ENCODE data around the gene PDP2.

Gene PDP2

DNA sequence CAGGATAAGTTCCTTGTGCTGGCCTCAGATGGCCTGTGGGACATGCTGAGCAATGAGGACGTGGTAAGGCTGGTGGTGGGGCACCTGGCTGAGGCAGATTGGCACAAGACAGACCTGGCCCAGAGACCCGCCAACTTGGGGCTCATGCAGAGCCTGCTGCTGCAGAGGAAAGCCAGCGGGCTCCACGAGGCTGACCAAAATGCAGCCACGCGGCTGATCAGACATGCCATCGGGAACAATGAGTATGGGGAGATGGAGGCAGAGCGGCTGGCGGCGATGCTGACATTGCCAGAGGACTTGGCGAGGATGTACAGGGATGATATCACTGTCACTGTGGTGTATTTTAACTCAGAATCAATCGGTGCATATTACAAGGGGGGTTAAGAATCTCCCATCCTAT is 5.2 kb downstream of the PDP2 start:
- peaks cover 26% of the 10 kb centered on the region for H3K36me3 ChIP-seq (ENCODE audit: insufficient read depth, insufficient read length, low read length)

DNA sequence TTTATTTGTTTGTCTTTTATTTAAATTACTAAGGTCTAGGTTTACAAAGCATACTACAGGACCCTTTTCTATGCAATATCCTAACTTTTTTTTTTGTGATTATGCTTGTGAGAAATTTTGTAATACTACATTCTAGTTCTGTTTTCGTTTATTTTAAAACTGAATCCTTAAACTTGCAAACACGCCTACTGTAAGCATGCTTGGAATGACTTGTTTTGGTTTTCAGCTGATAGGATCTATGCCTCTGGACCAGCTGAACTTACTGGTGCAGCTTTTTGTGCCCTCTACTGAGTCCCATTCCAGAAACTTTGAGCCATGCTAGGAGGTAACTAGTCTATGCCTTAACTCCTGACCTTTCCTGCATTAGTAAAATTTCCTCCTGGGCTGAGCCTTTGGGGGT is 6.0 kb downstream of the PDP2 start:
- Histone ChIP-seq H3K4me3 (ENCODE audit: insufficient read length, low read depth) (no peak overlapping the region), H3K9ac (ENCODE audit: insufficient read length, low read depth) (no peak overlapping the region), H3K9me3 (ENCODE audit: insufficient read depth, low read length) (no peaks in the 10 kb centered on the region), H3K27me3 (ENCODE audit: insufficient read depth, insufficient read length) (no peaks in the 10 kb centered on the region), H3K4me1 (ENCODE audit: insufficient read depth, insufficient read length) (peaks cover 4% of the 10 kb centered on the region), H3K36me3 (ENCODE audit: insufficient read depth, insufficient read length, low read length) (peaks cover 28% of the 10 kb centered on the region)
- no peak for DNase-seq (ENCODE audit: low read depth, low spot score)
- TF ChIP-seq YY1 (IDR thresholded peaks at IDR 0.05; ENCODE audit: insufficient read depth, insufficient read length) (no peak), ZNF274 (IDR thresholded peaks at IDR 0.05; ENCODE audit: low read depth, low read length) (no peak), SUZ12 (IDR thresholded peaks at IDR 0.05; ENCODE audit: extremely low read depth, insufficient read depth, insufficient read length) (no peak)

More for the DNA sequence above, 5.2 kb downstream of the PDP2 start:
- Histone ChIP-seq H3K9ac (ENCODE audit: insufficient read length, low read depth) (no peak overlapping the region), H3K27me3 (ENCODE audit: insufficient read depth, insufficient read length) (no peaks in the 10 kb centered on the region), H3K9me3 (ENCODE audit: insufficient read depth, low read length) (no peaks in the 10 kb centered on the region), H3K4me1 (ENCODE audit: insufficient read depth, insufficient read length) (peaks cover 4% of the 10 kb centered on the region), H3K4me3 (ENCODE audit: insufficient read length, low read depth) (no peak overlapping the region)
- no peak for DNase-seq (ENCODE audit: low read depth, low spot score)
- TF ChIP-seq SUZ12 (IDR thresholded peaks at IDR 0.05; ENCODE audit: extremely low read depth, insufficient read depth, insufficient read length) (no peak), YY1 (IDR thresholded peaks at IDR 0.05; ENCODE audit: insufficient read depth, insufficient read length) (no peak), ZNF274 (IDR thresholded peaks at IDR 0.05; ENCODE audit: low read depth, low read length) (no peak)

DNA sequence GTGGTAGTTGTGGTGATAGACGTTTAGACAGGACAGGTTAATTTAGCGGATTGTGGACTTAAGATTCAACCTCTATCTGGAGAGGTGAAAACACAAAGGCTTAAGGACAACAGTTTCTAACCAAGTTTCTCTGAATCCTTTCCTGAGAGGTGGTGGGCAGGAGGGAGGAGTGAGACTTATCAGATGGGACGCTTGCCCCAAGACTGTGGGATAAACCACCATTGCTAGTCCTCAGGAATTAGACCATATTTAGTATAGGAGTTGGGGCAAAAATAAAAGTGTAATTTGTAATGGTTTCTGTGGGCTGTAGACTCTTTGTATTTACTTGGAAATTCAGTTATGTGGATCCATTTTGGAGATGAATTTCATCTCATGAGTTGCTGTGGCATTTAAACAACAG is 6.6 kb downstream of the PDP2 start:
- Histone ChIP-seq H3K9ac (ENCODE audit: insufficient read length, low read depth) (no peak overlapping the region), H3K9me3 (ENCODE audit: insufficient read depth, low read length) (no peaks in the 10 kb centered on the region), H3K36me3 (ENCODE audit: insufficient read depth, insufficient read length, low read length) (peaks cover 30% of the 10 kb centered on the region), H3K4me1 (ENCODE audit: insufficient read depth, insufficient read length) (peaks cover 4% of the 10 kb centered on the region), H3K4me3 (ENCODE audit: insufficient read length, low read depth) (no peak overlapping the region), H3K27me3 (ENCODE audit: insufficient read depth, insufficient read length) (no peaks in the 10 kb centered on the region)
- no peak for DNase-seq (ENCODE audit: low read depth, low spot score)
- no peak for TF ChIP-seq YY1 (IDR thresholded peaks at IDR 0.05; ENCODE audit: insufficient read depth, insufficient read length)
- TF ChIP-seq SUZ12 (IDR thresholded peaks at IDR 0.05; ENCODE audit: extremely low read depth, insufficient read depth, insufficient read length): no peak
- no peak for TF ChIP-seq ZNF274 (IDR thresholded peaks at IDR 0.05; ENCODE audit: low read depth, low read length)

DNA sequence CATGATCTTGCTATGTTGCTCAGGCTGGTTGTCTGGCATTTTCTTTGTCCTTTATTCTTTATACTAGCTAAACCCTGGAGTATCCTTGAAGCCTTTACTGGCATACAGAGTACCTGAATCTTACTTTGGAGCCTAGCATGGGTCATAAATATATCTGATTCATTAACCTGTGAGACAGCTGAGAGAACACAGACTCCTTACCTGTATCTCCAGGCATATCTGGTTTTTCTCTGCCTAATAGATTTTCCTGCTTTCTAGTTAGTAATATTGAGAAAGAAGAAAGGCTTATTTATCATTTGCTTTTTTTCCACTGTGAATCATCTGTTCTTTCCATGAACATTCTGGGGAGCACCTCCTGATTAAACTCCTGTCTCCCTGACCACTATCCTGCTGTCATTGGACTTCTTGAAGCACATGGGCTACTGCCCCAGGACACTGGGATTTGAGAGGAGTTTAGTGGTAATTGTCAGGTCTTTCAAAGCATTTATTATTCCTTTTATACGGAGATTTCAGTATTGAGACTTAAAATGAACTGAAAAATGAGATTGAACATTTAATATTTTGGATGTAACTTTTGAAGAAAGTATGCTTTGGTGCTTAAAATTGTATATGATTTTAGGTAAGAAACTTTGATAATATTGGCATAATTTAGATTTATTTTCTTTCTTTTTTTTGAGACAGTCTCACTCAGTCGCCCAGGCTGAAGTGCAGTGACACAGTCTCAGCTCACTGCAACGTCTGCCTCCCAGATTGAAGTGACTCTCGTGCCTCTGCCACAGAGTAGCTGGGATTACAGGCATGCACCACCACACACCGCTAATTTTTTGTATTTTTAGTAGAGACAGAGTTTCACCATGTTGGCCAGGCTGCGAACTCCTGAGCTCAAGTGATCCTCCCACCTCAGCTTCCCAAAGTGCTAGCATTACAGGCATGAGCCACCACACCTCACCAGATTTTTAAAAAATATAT is 8.6 kb downstream of the PDP2 start:
- no peaks in the 10 kb centered on the region for H3K9me3 ChIP-seq (ENCODE audit: insufficient read depth, low read length)
- H3K4me3 ChIP-seq (ENCODE audit: insufficient read length, low read depth): no peak overlapping the region
- H3K4me1 ChIP-seq (ENCODE audit: insufficient read depth, insufficient read length): peaks cover 4% of the 10 kb centered on the region
- DNase-seq (ENCODE audit: low read depth, low spot score): no peak
- no peaks in the 10 kb centered on the region for H3K27me3 ChIP-seq (ENCODE audit: insufficient read depth, insufficient read length)
- no peak overlapping the region for H3K9ac ChIP-seq (ENCODE audit: insufficient read length, low read depth)
- no peak for TF ChIP-seq SUZ12 (IDR thresholded peaks at IDR 0.05; ENCODE audit: extremely low read depth, insufficient read depth, insufficient read length)
- TF ChIP-seq ZNF274 (IDR thresholded peaks at IDR 0.05; ENCODE audit: low read depth, low read length): no peak
- TF ChIP-seq YY1 (IDR thresholded peaks at IDR 0.05; ENCODE audit: insufficient read depth, insufficient read length): no peak
- peaks cover 27% of the 10 kb centered on the region for H3K36me3 ChIP-seq (ENCODE audit: insufficient read depth, insufficient read length, low read length)

DNA sequence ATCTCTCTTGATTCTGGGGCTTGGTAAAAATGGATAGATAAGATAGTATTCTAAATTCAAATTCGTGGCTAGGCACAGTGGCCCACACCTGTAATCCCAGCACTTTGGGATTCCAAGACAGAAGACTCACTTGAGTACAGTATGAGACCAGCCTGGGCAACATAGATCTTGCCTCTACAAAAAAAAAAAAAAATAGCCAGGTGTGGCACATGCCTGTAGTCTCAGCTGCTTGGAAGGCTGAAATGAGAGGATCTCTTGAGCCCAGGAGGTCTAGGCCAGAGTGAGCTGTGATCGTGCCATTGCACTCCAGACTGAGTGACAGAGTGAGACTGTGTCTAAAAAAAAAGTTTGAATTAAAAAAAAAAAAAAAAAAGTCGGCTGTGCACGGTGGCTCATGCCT is 9.3 kb downstream of the PDP2 start:
- Histone ChIP-seq H3K36me3 (ENCODE audit: insufficient read depth, insufficient read length, low read length) (peaks cover 22% of the 10 kb centered on the region), H3K9ac (ENCODE audit: insufficient read length, low read depth) (no peak overlapping the region), H3K4me3 (ENCODE audit: insufficient read length, low read depth) (no peak overlapping the region), H3K9me3 (ENCODE audit: insufficient read depth, low read length) (no peaks in the 10 kb centered on the region), H3K4me1 (ENCODE audit: insufficient read depth, insufficient read length) (peaks cover 7% of the 10 kb centered on the region), H3K27me3 (ENCODE audit: insufficient read depth, insufficient read length) (no peaks in the 10 kb centered on the region)
- TF ChIP-seq SUZ12 (IDR thresholded peaks at IDR 0.05; ENCODE audit: extremely low read depth, insufficient read depth, insufficient read length) (no peak), ZNF274 (IDR thresholded peaks at IDR 0.05; ENCODE audit: low read depth, low read length) (no peak), YY1 (IDR thresholded peaks at IDR 0.05; ENCODE audit: insufficient read depth, insufficient read length) (no peak)
- DNase-seq (ENCODE audit: low read depth, low spot score): no peak

DNA sequence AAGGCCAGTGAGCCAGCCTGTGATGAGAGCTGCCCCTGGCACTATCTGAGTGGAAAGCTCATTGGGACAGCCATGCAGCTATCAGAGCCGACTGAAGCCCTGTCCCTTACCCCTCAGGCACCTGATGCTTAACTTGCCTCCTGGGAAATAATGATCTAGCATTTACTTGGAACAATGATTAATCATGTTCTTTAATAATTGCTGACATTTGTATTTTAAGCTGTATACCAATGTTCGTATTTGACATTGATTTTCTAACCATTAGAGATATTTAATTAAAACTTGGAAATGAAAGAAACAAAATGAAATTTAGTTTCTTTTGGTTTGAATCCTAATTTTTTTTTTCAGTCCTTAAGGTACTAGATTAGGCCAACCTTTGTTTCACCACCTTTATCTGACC is 10.5 kb downstream of the PDP2 start:
- H3K9ac ChIP-seq (ENCODE audit: insufficient read length, low read depth): no peak overlapping the region
- TF ChIP-seq SUZ12 (IDR thresholded peaks at IDR 0.05; ENCODE audit: extremely low read depth, insufficient read depth, insufficient read length) (no peak), ZNF274 (IDR thresholded peaks at IDR 0.05; ENCODE audit: low read depth, low read length) (no peak), YY1 (IDR thresholded peaks at IDR 0.05; ENCODE audit: insufficient read depth, insufficient read length) (no peak)
- H3K9me3 ChIP-seq (ENCODE audit: insufficient read depth, low read length): no peaks in the 10 kb centered on the region
- DNase-seq (ENCODE audit: low read depth, low spot score): no peak
- H3K36me3 ChIP-seq (ENCODE audit: insufficient read depth, insufficient read length, low read length): peaks cover 10% of the 10 kb centered on the region
- peaks cover 3% of the 10 kb centered on the region for H3K4me1 ChIP-seq (ENCODE audit: insufficient read depth, insufficient read length)
- no peaks in the 10 kb centered on the region for H3K27me3 ChIP-seq (ENCODE audit: insufficient read depth, insufficient read length)
- H3K4me3 ChIP-seq (ENCODE audit: insufficient read length, low read depth): no peak overlapping the region

DNA sequence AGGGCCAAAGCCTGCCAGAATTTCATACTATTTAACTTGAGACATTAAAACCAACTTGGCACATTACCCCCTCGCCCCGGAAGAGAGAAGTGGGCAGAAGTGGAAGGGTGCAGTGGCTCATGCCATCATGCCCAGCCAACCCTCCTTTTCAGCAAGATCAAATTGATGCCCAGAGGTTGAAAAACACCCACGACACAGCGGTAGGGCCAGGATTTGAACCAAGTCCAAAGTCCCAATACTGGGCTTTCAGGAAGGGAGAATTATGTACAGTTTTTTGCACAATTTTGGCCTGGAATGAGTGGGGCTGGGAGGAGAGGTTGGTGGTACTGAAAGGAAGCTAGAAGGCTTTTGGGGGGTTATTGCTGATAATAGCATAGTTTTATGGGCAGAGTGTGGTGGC is 11.0 kb downstream of the PDP2 start:
- TF ChIP-seq SUZ12 (IDR thresholded peaks at IDR 0.05; ENCODE audit: extremely low read depth, insufficient read depth, insufficient read length) (no peak), YY1 (IDR thresholded peaks at IDR 0.05; ENCODE audit: insufficient read depth, insufficient read length) (no peak), ZNF274 (IDR thresholded peaks at IDR 0.05; ENCODE audit: low read depth, low read length) (no peak)
- H3K4me1 ChIP-seq (ENCODE audit: insufficient read depth, insufficient read length): peaks cover 3% of the 10 kb centered on the region
- no peak overlapping the region for H3K4me3 ChIP-seq (ENCODE audit: insufficient read length, low read depth)
- no peaks in the 10 kb centered on the region for H3K9me3 ChIP-seq (ENCODE audit: insufficient read depth, low read length)
- H3K9ac ChIP-seq (ENCODE audit: insufficient read length, low read depth): no peak overlapping the region
- H3K27me3 ChIP-seq (ENCODE audit: insufficient read depth, insufficient read length): no peaks in the 10 kb centered on the region
- H3K36me3 ChIP-seq (ENCODE audit: insufficient read depth, insufficient read length, low read length): peaks cover 10% of the 10 kb centered on the region
- DNase-seq (ENCODE audit: low read depth, low spot score): no peak

All from NT2/D1 (cell line).